ENCODE measurements around the gene CIC.

The CIC gene

GRCh38 chr19:42268704-42269477, at the start of gene CIC:
TSS of gene CIC (plus strand) at chr19:42269252. CDS start at chr19:42271784, 2,532 bp downstream.
- DNase-seq (ENCODE audit: low read depth, low spot score) = peak; percentile 98

GRCh38 chr19:42219812-42220750, 49.0 kb upstream of the CIC start, which contains the start of gene ZNF526:
TSS of gene ZNF526 (plus strand) at chr19:42220312. CDS start at chr19:42224404, 4,092 bp downstream.
- peak; percentile 96 for DNase-seq (ENCODE audit: low read depth, low spot score)

GRCh38 chr19:42220751-42221097, 48.3 kb upstream of the CIC start:
- DNase-seq (ENCODE audit: low read depth, low spot score) = no peak

- DNase-seq (ENCODE audit: low read depth, low spot score) = no peak
These were observed 43.9 kb upstream of the CIC start for GRCh38 chr19:42224940-42225717.

- DNase-seq (ENCODE audit: low read depth, low spot score) = no peak
These were observed 43.2 kb upstream of the CIC start for GRCh38 chr19:42225718-42226292.

- no peak for DNase-seq (ENCODE audit: low read depth, low spot score)
These were observed 42.2 kb upstream of the CIC start for GRCh38 chr19:42226886-42227285.

- no peak for DNase-seq (ENCODE audit: low read depth, low spot score)
These were observed 40.4 kb upstream of the CIC start for GRCh38 chr19:42228641-42229040.

- no peak for DNase-seq (ENCODE audit: low read depth, low spot score)
These were observed 39.7 kb upstream of the CIC start for GRCh38 chr19:42229301-42229854.

GRCh38 chr19:42229855-42230351, 39.1 kb upstream of the CIC start:
- DNase-seq (ENCODE audit: low read depth, low spot score) = no peak

GRCh38 chr19:42230571-42230970, 38.5 kb upstream of the CIC start:
- no peak for DNase-seq (ENCODE audit: low read depth, low spot score)

- DNase-seq (ENCODE audit: low read depth, low spot score) = no peak
These were observed 36.6 kb upstream of the CIC start for GRCh38 chr19:42232435-42232834.

GRCh38 chr19:42233106-42233505, 35.9 kb upstream of the CIC start:
- DNase-seq (ENCODE audit: low read depth, low spot score) = no peak

GRCh38 chr19:42233678-42234292, 35.3 kb upstream of the CIC start:
- DNase-seq (ENCODE audit: low read depth, low spot score) = no peak

GRCh38 chr19:42234364-42234763, 34.7 kb upstream of the CIC start:
- DNase-seq (ENCODE audit: low read depth, low spot score) = no peak

GRCh38 chr19:42235181-42235580, 33.9 kb upstream of the CIC start:
- no peak for DNase-seq (ENCODE audit: low read depth, low spot score)

- DNase-seq (ENCODE audit: low read depth, low spot score) = no peak
These were observed 29.4 kb upstream of the CIC start for GRCh38 chr19:42239544-42240220.

GRCh38 chr19:42241279-42241678, 27.8 kb upstream of the CIC start:
- no peak for DNase-seq (ENCODE audit: low read depth, low spot score)

GRCh38 chr19:42242069-42242511, 27.0 kb upstream of the CIC start:
- no peak for DNase-seq (ENCODE audit: low read depth, low spot score)

GRCh38 chr19:42242512-42243409, 26.3 kb upstream of the CIC start, which contains the start of gene GSK3A:
TSS of gene GSK3A (minus strand) at chr19:42242602. CDS start at chr19:42242465, 137 bp downstream.
- DNase-seq (ENCODE audit: low read depth, low spot score) = peak; percentile 91
